Activated CD4-positive, alpha-beta memory T cell treated with anti-CD3 and anti-CD28 coated beads, Interleukin-2, amount 10 ng/mL, durations not matched to agents 7 days and 5 days (primary cell): Measurements from ENCODE around the gene CLCN1. TPM values are rescaled to one million over a fixed set of nuclear protein-coding genes. Genes with fewer than 3 reads are reported as not detected.

Source experiments
- CTCF ChIA-PET: fragments of 350-600 bp; sonication (Branson Sonifier 250); formaldehyde crosslinking; loops from one replicate; lab custom pipeline; 2021; ENCODE audit warnings: antibody characterized with exemption, inconsistent platforms; lab: Charles Lee
- POLR2A ChIA-PET: fragments of 350-600 bp; sonication (Branson Sonifier 250); formaldehyde crosslinking; loops from one replicate; lab custom pipeline; 2021; ENCODE audit warnings: antibody characterized with exemption; lab: Charles Lee
- DNase-seq: peaks from one replicate; pipeline ENCODE4 v3.0.0-alpha.2; 2020
- H3K27ac Mint-ChIP-seq: one replicate; pipeline ENCODE4 v1.8.0; 2021; ENCODE audit warnings: mild to moderate bottlenecking, mixed read lengths
- H3K27me3 Mint-ChIP-seq: one replicate; pipeline ENCODE4 v1.8.0; 2021; ENCODE audit warnings: mixed read lengths
- H3K36me3 Mint-ChIP-seq: one replicate; pipeline ENCODE4 v1.8.0; 2021; ENCODE audit warnings: low read depth, mixed read lengths
- H3K4me1 Mint-ChIP-seq: one replicate; pipeline ENCODE4 v1.8.0; 2021; ENCODE audit warnings: mixed read lengths
- H3K4me3 Mint-ChIP-seq: one replicate; pipeline ENCODE4 v1.8.0; 2021; ENCODE audit warnings: mild to moderate bottlenecking, mixed read lengths
- H3K9me3 Mint-ChIP-seq: one replicate; pipeline ENCODE4 v1.8.0; 2021; ENCODE audit warnings: mixed read lengths
- total RNA-seq, 2 experiments: library from RNA; stranded (reverse); gene quantifications; one replicate each; pipeline ENCODE4 v1.2.3, GENCODE V29; 2021

The CLCN1 gene
- total RNA-seq, 2 experiments from 2014 or later = 0.10 TPM; not detected in 1

DNA sequence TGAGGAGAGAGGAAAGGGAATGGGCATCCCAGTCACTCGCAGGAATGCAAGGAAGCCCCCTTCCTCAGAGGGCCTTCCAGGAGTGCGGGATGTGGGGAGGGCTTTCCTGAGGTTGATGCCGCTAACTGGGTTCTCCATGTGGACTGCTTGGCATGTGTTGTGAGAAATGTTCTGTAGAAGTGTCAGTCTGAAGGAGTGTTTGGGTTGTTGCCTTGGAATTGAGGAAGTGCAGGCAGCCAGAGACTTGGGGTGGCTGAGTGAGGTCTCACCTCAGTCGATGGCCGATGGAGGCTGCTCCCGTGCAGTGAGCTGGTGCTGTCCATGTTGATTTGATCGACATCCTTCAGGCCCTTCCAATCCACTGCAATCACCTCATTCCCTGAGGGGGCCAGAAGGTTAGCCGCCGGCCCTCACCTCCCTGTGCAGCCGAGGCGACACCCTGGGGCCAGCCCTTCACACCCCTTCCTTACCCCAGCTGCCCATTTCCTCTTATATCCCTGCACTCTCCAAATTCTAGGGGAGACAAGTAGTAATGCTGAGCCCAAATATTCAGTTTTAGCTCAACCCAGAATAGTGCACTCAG, 44.0 kb downstream of the CLCN1 start:
- no peak overlapping the region for H3K27ac Mint-ChIP-seq
- H3K4me3 Mint-ChIP-seq = no peak overlapping the region
- ChIA-PET CTCF (interaction anchor here (0.6 to 3.2 kb wide), 6 partner anchors 12 to 120 kb away, joined by 3 to 12 read pairs (median 6); no protein-coding TSS in a partner anchor), POLR2A (interaction anchor here (1.3 to 3.2 kb wide), 3 partner anchors 12 to 72 kb away, joined by 3 to 10 read pairs (median 5); partner anchors contain the start of gene CASP2)
- H3K4me1 Mint-ChIP-seq = peaks cover 10% of the 10 kb centered on the region
- H3K36me3 Mint-ChIP-seq = no peaks in the 10 kb centered on the region
- peaks cover 49% of the 10 kb centered on the region for H3K27me3 Mint-ChIP-seq
- H3K9me3 Mint-ChIP-seq = no peaks in the 10 kb centered on the region
- no peak for DNase-seq

DNA sequence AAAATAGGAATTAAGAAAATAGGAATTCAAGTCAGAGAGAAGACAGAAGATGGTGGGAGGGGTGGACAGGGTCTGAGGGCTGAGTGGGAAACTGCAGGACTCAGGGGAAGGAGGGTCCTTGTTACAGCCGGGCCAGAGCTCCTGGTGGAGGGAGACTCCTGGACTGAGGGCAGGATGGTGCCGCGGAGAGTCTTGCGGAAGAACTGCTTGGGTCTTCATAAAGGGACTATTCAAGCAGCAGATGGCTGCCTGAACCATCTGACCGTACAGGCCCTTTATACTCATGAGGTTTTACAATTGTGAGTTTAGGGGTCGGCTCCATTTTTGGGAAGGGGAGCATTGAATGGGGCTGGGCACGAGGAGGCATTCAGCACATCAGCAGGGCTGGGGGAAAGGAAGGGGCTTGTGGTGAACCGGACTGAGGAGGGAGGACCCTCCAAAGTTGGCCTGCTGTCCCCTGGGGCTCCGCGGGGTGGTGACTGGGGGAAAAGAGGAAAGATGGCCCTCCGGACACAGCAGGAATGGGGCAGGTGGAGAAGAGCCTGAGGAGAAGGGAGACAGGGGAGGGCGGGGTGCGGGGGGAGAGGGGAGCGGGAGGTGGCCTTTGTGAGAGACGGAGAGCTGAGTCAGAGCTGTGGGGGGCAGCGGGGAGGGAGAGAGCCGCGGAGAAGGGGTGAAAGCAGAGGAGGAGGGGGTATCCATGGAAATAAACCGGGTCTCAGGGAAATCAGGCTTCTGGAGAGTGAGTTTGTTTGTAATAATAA, 45.1 kb downstream of the CLCN1 start:
- no peak for DNase-seq
- Mint-ChIP-seq H3K9me3 (no peaks in the 10 kb centered on the region), H3K27me3 (peaks cover 58% of the 10 kb centered on the region), H3K27ac (no peak overlapping the region), H3K4me1 (peaks cover 10% of the 10 kb centered on the region), H3K36me3 (no peaks in the 10 kb centered on the region), H3K4me3 (peak overlapping the region; percentile 56)
- ChIA-PET CTCF (interaction anchor here (1.0 to 3.2 kb wide), 6 partner anchors 11 to 146 kb away, joined by 3 to 12 read pairs (median 5); no protein-coding TSS in a partner anchor), POLR2A (interaction anchor here (1.2 to 3.2 kb wide), 4 partner anchors 11 to 73 kb away, joined by 3 to 10 read pairs (median 4); partner anchors contain the start of gene CASP2)

DNA sequence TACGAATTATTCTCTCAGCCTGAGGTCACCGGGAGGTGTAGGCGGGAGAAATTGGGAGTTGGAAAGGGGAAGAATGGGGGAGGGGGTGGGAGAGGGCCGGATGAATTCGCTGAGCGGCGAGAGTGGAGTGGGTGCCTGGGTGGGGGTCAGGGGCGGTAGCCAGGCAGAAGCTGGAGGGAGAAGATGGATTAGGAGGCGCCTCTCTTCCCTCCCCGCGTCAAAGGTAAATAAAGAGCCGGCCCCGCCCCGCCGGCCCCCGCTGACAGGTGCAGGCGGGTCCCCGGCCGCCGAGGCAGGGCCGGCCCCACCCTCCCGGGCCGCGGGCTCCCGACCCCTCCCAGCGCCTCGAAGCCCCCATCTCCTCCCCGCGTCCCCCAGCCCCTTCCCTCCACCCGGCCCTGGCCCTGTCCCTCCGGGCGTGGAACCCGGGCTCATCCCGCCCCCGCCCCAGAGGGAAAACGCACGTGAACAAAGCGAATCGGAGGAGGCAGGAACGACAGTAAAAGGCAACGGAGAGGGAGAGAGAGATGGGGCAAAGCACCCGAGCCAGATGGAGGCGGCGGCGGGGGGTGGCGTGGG, 45.7 kb downstream of the CLCN1 start:
- Mint-ChIP-seq H3K4me1 (peaks cover 10% of the 10 kb centered on the region), H3K27ac (no peak overlapping the region), H3K27me3 (peaks cover 63% of the 10 kb centered on the region), H3K9me3 (no peaks in the 10 kb centered on the region), H3K4me3 (peak overlapping the region; percentile 80), H3K36me3 (no peaks in the 10 kb centered on the region)
- CTCF ChIA-PET = interaction anchor here (1.0 to 1.3 kb wide), 2 partner anchors 17 to 147 kb away, joined by 3 to 5 read pairs; no protein-coding TSS in a partner anchor
- DNase-seq = no peak
- POLR2A ChIA-PET = interaction anchor here (1.2 kb wide), 1 partner anchor 23 kb away, joined by 4 read pairs; no protein-coding TSS in a partner anchor

DNA sequence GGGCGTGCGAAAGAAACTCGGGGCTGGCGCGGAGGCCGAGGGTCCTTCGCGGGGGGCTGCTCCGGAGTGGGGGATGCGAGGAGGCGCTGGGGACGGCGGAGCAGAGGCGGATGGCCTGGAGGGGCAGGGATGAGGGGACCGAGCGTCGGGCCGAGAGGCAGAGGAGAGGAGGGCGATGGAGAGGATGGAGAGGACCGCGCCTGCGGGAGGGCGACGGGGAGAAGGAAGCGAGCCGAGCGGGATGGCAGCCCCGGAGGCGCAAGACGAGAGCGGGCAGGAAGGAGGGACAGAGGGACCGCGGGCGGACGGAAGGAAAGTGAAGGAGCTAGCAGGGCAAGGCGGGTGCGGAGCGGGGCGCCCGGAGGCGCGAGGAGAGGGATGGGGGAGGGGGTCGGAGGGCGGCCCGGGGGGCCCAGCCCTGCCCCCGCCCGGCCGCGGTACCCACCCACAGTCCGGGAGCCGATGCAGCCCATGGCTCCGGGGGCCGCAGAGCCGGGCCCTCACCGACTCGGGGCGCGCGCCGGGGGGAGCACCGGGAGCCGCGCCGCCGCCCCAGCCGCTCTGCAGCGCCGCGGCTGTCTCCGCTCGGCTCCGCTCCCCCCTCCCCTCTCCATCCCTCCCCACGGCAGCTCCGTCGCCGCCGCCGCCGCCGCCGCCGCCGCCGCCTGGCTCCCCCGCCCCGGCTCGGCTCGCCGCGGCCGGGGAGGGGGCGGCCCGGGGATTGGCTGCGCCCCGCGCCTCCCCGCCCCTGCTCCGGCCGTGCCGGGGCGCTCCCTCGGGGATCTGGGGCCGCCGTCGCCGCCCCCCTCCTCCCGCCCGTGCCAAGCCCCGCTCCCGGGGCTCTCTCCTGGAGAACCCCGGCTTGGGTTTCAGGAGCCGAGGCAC, 46.5 kb downstream of the CLCN1 start, which contains the start of gene FAM131B:
Gene FAM131B, minus strand, starts transcription at position 583 of the 885 bp plus-strand sequence. Its CDS starts 110 bp downstream, at position 473.
- H3K4me3 Mint-ChIP-seq = peak within 1 kb of the TSS; percentile 80
- H3K9me3 Mint-ChIP-seq = no peaks in the 10 kb centered on the region
- H3K36me3 Mint-ChIP-seq = no peaks in the 10 kb centered on the region
- DNase-seq = peak; percentile 34
- H3K4me1 Mint-ChIP-seq = peaks cover 10% of the 10 kb centered on the region
- ChIA-PET CTCF (interaction anchor here (1.0 to 1.3 kb wide), 2 partner anchors 17 to 147 kb away, joined by 3 to 5 read pairs; no protein-coding TSS in a partner anchor), POLR2A (interaction anchor here (1.2 kb wide), 1 partner anchor 22 kb away, joined by 4 read pairs; no protein-coding TSS in a partner anchor)
- H3K27me3 Mint-ChIP-seq = peaks cover 65% of the 10 kb centered on the region
- no peak within 1 kb of the TSS for H3K27ac Mint-ChIP-seq

DNA sequence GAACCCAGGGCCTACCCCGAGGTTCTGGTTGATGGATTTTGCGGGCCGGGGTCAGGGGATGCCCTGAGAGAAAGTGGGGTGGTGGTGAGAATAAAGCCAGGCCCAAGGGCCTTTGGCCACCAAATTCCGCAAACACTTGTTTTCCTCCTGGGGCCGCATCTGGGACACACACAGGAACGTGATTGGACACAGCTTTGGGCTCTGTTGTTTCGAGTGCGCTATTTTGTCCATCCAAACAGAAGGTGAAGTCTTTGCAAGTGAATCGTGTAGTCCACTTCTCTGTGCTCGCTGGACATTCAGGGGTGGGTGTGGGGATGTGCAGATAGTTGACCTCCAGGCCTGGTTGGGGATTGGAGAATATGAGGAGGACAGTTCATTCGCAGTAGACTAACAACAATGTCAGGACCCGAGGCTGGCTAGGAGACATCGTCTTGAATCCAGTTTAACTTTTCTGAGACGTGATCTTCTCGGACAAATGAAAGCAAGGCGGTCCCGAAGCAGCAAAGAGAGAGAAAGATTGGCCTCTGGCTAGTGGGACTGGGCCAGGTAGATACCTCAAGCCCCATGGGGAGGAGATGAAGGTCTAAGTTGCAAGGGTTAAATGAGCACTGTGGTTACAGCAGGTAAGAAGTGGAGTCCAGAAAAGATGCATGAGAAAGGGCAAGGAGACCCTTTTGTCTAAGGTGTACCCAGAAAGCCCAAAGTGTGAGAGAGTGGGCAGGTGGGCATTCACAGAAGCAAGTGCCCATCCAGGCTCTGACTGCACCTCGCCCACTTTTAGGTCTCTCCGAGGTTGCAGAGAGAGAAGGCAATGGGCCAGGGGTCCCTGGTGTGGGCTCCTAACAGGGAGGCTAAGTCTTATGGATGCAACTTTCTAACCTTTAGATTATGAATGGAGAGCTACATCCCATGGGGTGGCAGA, 47.4 kb downstream of the CLCN1 start:
- Mint-ChIP-seq H3K36me3 (no peaks in the 10 kb centered on the region), H3K4me3 (peak overlapping the region; percentile 52), H3K27me3 (peaks cover 62% of the 10 kb centered on the region), H3K4me1 (peaks cover 10% of the 10 kb centered on the region), H3K27ac (no peak overlapping the region), H3K9me3 (no peaks in the 10 kb centered on the region)
- ChIA-PET POLR2A (no interaction called here), CTCF (interaction anchor here (2.3 kb wide), 1 partner anchor 17 kb away, joined by 9 read pairs; no protein-coding TSS in a partner anchor)
- DNase-seq = no peak

DNA sequence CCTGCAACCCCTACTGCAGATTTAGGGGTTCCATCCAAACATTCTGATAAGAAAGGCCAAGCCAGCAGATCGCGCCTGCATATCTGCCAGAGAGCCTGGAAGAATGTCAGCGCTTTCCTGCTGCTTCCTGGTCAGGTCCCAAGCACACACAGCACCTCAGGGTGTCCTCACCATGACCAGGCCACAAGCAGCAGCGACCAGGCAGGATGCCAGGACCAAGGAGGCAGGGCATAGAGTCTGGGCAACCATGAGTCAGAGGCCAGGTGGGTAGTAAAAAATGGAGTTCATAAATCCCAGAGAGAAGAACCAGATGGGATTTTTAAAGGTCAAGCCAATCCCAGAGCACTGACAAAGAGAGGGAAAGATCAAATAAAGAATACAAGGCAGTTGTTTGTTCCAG, 52.1 kb downstream of the CLCN1 start:
- CTCF ChIA-PET = interaction anchor here (1.0 to 2.6 kb wide), 2 partner anchors 12 to 128 kb away, joined by 3 to 20 read pairs; no protein-coding TSS in a partner anchor

DNA sequence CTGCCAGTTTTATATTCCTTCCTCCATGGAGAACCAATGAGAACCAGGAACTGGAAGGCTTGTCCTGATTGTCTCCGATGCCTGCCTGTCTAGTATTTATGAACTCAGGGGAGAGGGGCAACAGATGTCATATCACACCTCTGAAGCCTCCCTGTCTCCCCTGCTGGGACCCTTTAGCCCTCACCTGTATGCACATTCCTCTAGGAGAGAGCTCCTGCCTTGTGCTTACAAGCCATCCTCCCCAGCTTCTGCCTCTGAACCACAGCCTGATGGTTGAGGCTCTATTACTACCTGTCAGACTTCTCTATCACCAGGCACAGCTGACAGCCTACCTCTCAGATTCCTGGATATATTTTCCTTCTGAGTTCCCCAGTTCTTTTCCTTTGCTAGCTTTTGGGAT, 52.5 kb downstream of the CLCN1 start:
- ChIA-PET CTCF (interaction anchor here (1.0 to 2.6 kb wide), 4 partner anchors 12 to 128 kb away, joined by 3 to 20 read pairs (median 4); no protein-coding TSS in a partner anchor), POLR2A (interaction anchor here (0.8 to 1.1 kb wide), 2 partner anchors 11 to 28 kb away, joined by 3 read pairs; no protein-coding TSS in a partner anchor)
- H3K27me3 Mint-ChIP-seq = peaks cover 31% of the 10 kb centered on the region
- peaks cover 22% of the 10 kb centered on the region for H3K4me1 Mint-ChIP-seq
- H3K27ac Mint-ChIP-seq = no peak overlapping the region
- H3K9me3 Mint-ChIP-seq = no peaks in the 10 kb centered on the region
- H3K4me3 Mint-ChIP-seq = no peak overlapping the region
- no peak for DNase-seq
- peaks cover 2% of the 10 kb centered on the region for H3K36me3 Mint-ChIP-seq

More for the DNA sequence above, 52.1 kb downstream of the CLCN1 start:
- Mint-ChIP-seq H3K36me3 (peaks cover 2% of the 10 kb centered on the region), H3K4me1 (peaks cover 22% of the 10 kb centered on the region), H3K27me3 (peaks cover 35% of the 10 kb centered on the region), H3K4me3 (no peak overlapping the region), H3K9me3 (no peaks in the 10 kb centered on the region), H3K27ac (no peak overlapping the region)
- no peak for DNase-seq
- POLR2A ChIA-PET = interaction anchor here (1.1 kb wide), 1 partner anchor 28 kb away, joined by 3 read pairs; no protein-coding TSS in a partner anchor

DNA sequence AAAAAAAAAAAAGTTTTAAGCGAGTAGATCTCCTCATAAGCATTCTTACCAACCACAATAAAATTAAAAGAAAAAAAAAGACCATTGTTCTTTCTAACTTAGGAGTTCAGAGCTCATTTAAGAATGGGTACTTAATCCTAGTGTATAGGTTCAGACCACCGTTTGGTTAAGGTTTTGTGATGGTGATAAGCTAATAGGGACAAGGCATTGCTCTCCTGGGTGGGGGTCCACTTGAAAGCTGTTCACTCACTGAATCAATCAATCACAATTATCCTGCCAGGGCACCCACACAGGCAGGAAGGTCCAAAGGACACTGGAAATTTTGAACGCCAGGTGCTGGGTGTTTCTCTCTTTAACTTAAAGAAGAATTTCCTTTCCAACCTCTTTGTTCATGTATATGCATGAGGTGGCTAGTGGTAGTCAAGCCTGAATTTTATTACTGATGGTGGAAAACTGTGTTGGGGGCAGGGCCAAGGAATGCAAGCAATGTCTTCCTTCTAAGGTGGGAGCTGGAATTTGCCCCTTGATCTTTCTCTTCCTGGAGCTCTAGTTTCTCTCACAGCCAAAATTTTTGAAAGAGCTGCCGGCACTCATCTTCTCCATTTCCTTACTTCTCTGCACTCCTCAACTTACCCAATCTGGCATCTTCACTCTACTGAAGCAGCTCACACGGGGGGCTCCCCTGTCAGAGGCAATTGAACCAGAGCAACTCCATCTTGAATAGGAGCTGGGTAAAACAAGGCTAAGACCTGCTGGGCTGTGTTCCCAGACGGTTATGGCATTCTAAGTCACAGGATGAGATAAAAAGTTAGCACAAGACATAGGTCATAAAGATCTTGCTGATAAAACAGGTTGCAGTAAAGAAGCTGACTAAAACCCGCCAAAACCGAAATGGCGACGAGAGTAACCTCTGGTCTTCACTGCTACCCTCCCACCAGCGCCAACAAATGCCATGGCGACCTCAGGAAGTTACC, 54.1 kb downstream of the CLCN1 start:
- H3K36me3 Mint-ChIP-seq = peaks cover 2% of the 10 kb centered on the region
- no peaks in the 10 kb centered on the region for H3K9me3 Mint-ChIP-seq
- no peak overlapping the region for H3K4me3 Mint-ChIP-seq
- H3K27ac Mint-ChIP-seq = no peak overlapping the region
- ChIA-PET POLR2A (interaction anchor here (0.9 kb wide), 1 partner anchor 10 kb away, joined by 4 read pairs; no protein-coding TSS in a partner anchor), CTCF (interaction anchor here (0.7 to 2.6 kb wide), 6 partner anchors 10 to 155 kb away, joined by 4 to 20 read pairs (median 4); no protein-coding TSS in a partner anchor)
- no peak for DNase-seq
- peaks cover 15% of the 10 kb centered on the region for H3K27me3 Mint-ChIP-seq
- H3K4me1 Mint-ChIP-seq = peaks cover 34% of the 10 kb centered on the region

DNA sequence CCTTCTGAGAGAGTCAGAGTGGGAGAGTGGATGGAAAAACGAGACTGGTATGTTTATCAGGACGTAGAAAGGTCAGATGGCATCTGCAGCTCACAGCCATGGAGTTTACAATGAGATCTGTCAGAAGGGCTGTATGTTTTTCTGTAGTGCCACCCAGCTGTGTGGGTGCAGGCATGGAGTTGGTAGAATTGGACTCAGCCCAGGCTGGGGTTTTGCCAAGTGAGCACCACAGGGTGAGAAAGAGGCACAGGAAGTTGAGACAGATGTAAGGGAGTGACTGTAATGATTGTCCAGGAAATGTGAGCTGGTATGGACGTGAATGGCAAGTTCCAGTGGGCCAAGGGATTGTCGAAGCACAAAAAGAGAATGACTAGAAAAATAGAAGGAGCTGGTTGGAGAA, 56.2 kb downstream of the CLCN1 start:
- H3K4me1 Mint-ChIP-seq = peaks cover 55% of the 10 kb centered on the region
- H3K4me3 Mint-ChIP-seq = no peak overlapping the region
- no peaks in the 10 kb centered on the region for H3K27me3 Mint-ChIP-seq
- CTCF ChIA-PET = interaction anchor here (0.7 to 2.0 kb wide), 11 partner anchors 8 to 132 kb away, joined by 3 to 14 read pairs (median 4); partner anchors contain the start of genes CASP2 and CLCN1
- POLR2A ChIA-PET = interaction anchor here (1.4 to 1.7 kb wide), 3 partner anchors 8 to 109 kb away, joined by 5 to 8 read pairs (median 5); partner anchors contain the start of gene GSTK1
- H3K36me3 Mint-ChIP-seq = peaks cover 2% of the 10 kb centered on the region
- H3K9me3 Mint-ChIP-seq = no peaks in the 10 kb centered on the region
- peak overlapping the region; percentile 80 for H3K27ac Mint-ChIP-seq
- peak; percentile 66 for DNase-seq
